ENCODE measurements around the gene GAS6.

The GAS6 gene

GRCh38 chr13:113808058-113808834 lies 55.6 kb downstream of the GAS6 start:
- no peak for DNase-seq (ENCODE audit: extremely low read depth, insufficient read length)
- no peak for TF ChIP-seq CTCF (IDR thresholded peaks at IDR 0.05; ENCODE audit: insufficient read depth, low read length, poor library complexity, severe bottlenecking)
- no peaks in the 10 kb centered on the region for H3K36me3 ChIP-seq (ENCODE audit: control insufficient read depth, insufficient read depth, low read length)
- no peak overlapping the region for H3K4me3 ChIP-seq (replicated peaks; ENCODE audit: low read depth, low read length)
- H3K27me3 ChIP-seq (replicated peaks; ENCODE audit: control insufficient read depth, insufficient read depth, low read length), result no peaks in the 10 kb centered on the region

DNA sequence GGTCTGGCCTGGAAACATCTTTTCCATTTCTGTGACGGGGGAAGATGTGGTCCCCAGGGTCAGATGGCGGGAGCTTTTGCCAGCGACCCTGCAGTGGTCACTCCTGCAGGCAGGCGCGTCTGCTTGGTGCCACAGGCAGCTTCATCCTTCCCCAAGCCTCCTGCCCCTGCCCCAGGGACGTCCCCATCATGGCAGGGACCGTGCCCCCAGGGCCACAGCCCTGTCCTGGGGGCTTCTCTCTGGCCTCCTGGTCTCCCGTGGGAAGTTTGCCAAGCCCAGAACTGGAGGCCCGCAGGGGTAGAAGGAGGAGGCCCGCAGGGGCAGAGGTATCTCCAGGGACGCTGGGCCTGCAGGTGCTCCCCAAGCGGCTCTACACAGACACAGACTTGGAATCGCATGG lies 57.4 kb downstream of the GAS6 start:
- no peak for DNase-seq (ENCODE audit: extremely low read depth, insufficient read length)
- no peaks in the 10 kb centered on the region for H3K36me3 ChIP-seq (ENCODE audit: control insufficient read depth, insufficient read depth, low read length)
- no peak for TF ChIP-seq CTCF (IDR thresholded peaks at IDR 0.05; ENCODE audit: insufficient read depth, low read length, poor library complexity, severe bottlenecking)
- H3K27me3 ChIP-seq (replicated peaks; ENCODE audit: control insufficient read depth, insufficient read depth, low read length), result no peaks in the 10 kb centered on the region
- H3K4me3 ChIP-seq (replicated peaks; ENCODE audit: low read depth, low read length), result no peak overlapping the region

DNA sequence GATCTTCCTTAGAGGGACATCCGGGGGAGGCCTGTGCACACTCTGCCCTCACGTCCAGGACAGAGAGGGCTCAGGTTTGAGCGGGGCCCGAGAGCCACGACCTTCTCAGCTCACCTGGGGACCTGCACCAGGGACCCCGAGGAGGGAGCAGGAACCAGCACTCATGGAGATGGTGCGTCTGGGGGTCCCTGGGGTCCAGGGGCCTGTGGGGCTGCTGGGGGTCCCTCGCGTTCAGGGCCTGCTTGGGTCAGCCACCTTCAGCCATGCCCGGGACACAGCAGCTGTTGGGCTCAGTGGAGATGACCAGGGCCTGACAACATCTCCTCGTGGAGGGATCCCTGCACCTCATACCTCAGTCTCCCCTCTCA lies 57.8 kb downstream of the GAS6 start:
- no peak for TF ChIP-seq CTCF (IDR thresholded peaks at IDR 0.05; ENCODE audit: insufficient read depth, low read length, poor library complexity, severe bottlenecking)
- H3K4me3 ChIP-seq (replicated peaks; ENCODE audit: low read depth, low read length), result no peak overlapping the region
- no peak for DNase-seq (ENCODE audit: extremely low read depth, insufficient read length)

GRCh38 chr13:113805431-113806103 lies 58.3 kb downstream of the GAS6 start:
- no peak for DNase-seq (ENCODE audit: extremely low read depth, insufficient read length)
- TF ChIP-seq CTCF (IDR thresholded peaks at IDR 0.05; ENCODE audit: insufficient read depth, low read length, poor library complexity, severe bottlenecking), result no peak
- Histone ChIP-seq H3K36me3 (ENCODE audit: control insufficient read depth, insufficient read depth, low read length) (no peaks in the 10 kb centered on the region), H3K4me3 (replicated peaks; ENCODE audit: low read depth, low read length) (no peak overlapping the region), H3K27me3 (replicated peaks; ENCODE audit: control insufficient read depth, insufficient read depth, low read length) (no peaks in the 10 kb centered on the region)

More for the DNA sequence above, 57.8 kb downstream of the GAS6 start:
- no peaks in the 10 kb centered on the region for H3K36me3 ChIP-seq (ENCODE audit: control insufficient read depth, insufficient read depth, low read length)
- H3K27me3 ChIP-seq (replicated peaks; ENCODE audit: control insufficient read depth, insufficient read depth, low read length), result no peaks in the 10 kb centered on the region

DNA sequence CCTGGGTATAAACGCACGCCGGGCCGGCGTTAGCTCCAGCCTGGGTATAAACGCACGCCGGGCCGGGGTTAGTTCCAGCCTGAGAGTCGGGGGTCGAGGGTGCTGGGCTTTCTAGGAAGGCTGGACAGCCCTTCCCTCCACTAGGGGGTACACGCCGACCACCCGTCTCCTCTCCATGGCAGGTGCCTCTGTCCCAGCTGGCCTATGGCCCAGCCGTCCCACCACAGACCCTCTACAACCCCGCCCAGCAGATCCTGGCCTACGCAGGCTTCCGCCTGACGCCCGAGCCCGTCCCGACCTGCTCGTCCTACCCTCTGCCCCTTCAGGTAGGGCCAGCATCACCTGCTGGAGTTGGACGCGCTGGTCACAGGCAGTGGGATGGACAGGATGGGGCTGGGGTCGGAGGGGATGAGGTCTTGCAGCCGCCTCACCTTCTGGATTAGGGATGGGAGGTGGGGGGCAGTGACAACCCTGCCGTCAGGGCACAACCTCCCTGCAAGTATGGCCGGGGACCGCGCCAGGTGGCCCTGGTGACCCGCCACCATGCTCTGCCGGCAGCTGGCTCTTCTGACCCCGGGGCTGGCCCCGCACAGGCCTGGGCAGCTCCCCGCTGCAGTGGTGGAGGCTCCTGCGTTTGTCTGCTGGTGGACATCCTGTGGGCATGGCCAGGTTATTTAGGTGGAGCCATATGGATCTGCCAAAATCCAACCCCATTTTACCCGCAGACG lies 59.0 kb downstream of the GAS6 start:
- Histone ChIP-seq H3K36me3 (ENCODE audit: control insufficient read depth, insufficient read depth, low read length) (no peaks in the 10 kb centered on the region), H3K27me3 (replicated peaks; ENCODE audit: control insufficient read depth, insufficient read depth, low read length) (no peaks in the 10 kb centered on the region), H3K4me3 (replicated peaks; ENCODE audit: low read depth, low read length) (no peak overlapping the region)
- no peak for DNase-seq (ENCODE audit: extremely low read depth, insufficient read length)
- no peak for TF ChIP-seq CTCF (IDR thresholded peaks at IDR 0.05; ENCODE audit: insufficient read depth, low read length, poor library complexity, severe bottlenecking)
